Sigmoid colon (tissue), 7 donors: ENCODE results near the gene MRPL38. TPM values are rescaled to one million over a fixed set of nuclear protein-coding genes. Genes with fewer than 3 reads are reported as not detected.
"Not testable (repeated sequence)": the region's sequence is repeated elsewhere in the genome, so short reads cannot be mapped to it uniquely, and the experiment has no call there.

Experiments
- DNase-seq: peaks from one replicate; pipeline ENCODE4 v3.0.0-alpha.2; 2019
- H3K27ac ChIP-seq, 4 donors: fragments of 200-600 bp; sonication (generic); one replicate each; pipeline ENCODE4 v1.5.1; 2016 to 2019; ENCODE audit warnings: mild to moderate bottlenecking in 1 of 4
- H3K27me3 ChIP-seq, 3 donors: fragments of 200-600 bp; sonication (generic); one replicate each; pipeline ENCODE4 v1.5.1; 2019; ENCODE audit warnings: mild to moderate bottlenecking in 1 of 3
- H3K36me3 ChIP-seq, 4 donors: fragments of 200-600 bp; sonication (generic); one replicate each; pipeline ENCODE4 v1.5.1; 2016 to 2019
- H3K4me1 ChIP-seq, 4 donors: fragments of 200-600 bp; sonication (generic); one replicate each; pipeline ENCODE4 v1.5.1; 2017 to 2019
- H3K4me3 ChIP-seq, 4 donors: fragments of 200-600 bp; sonication (generic); one replicate each; pipeline ENCODE4 v1.5.1; 2017 to 2019; ENCODE audit warnings: mild to moderate bottlenecking in 2 of 4, moderate library complexity in 1 of 4
- H3K9me3 ChIP-seq, 4 donors: fragments of 200-600 bp in 3 of 4; sonication (generic) in 3 of 4; one replicate each; pipeline versions ENCODE4 v1.5.1 to v1.6.1; 2013 to 2019
- CTCF ChIP-seq, 4 experiments: fragments of 450-650 bp in 3 of 4; fragments of 200-600 bp in 1 of 4; IDR thresholded peaks; one replicate each; pipeline ENCODE4 v1.5.1; 2016 to 2019; ENCODE audit warnings: antibody characterized with exemption in 4 of 4, mild to moderate bottlenecking in 3 of 4, moderate library complexity in 2 of 4
- EP300 ChIP-seq, 4 donors: sonication (generic); formaldehyde crosslinking; IDR thresholded peaks; one replicate each; pipeline ENCODE4 v1.6.1; 2017; ENCODE audit warnings: antibody characterized with exemption in 4 of 4
- POLR2A ChIP-seq, 2 donors: fragments of 450-650 bp; IDR thresholded peaks; one replicate each; pipeline ENCODE4 v1.6.1; 2016; ENCODE audit warnings: antibody characterized with exemption in 2 of 2, mild to moderate bottlenecking in 2 of 2, moderate library complexity in 2 of 2
- POLR2AphosphoS5 ChIP-seq, 4 donors: sonication (generic); formaldehyde crosslinking; IDR thresholded peaks; one replicate each; pipeline ENCODE4 v1.6.1; 2017; ENCODE audit warnings: antibody characterized with exemption in 4 of 4
- WGBS, 2 donors: extraction: QIAGEN DNeasy Blood & Tissue Kit; methylation state at CpG; one replicate each; pipeline ENCODE4 v1.1.7; 2013; 5-methylcytosine and 5-hydroxymethylcytosine counted together
- intact Hi-C: fragments of 100-400 bp; cut with DNase I; formaldehyde crosslinking; loops from one replicate; pipeline ENCODE4 v1.15.1; 2023
- polyA plus RNA-seq, 3 donors: library from polyadenylated mRNA; stranded (reverse); fragments of 200-250 nt; gene quantifications; one replicate each; pipeline ENCODE4 v1.2.3, GENCODE V29; 2013
- total RNA-seq, 4 donors: library from RNA; depleted of rRNA; stranded (reverse); fragments of >200 nt; gene quantifications; one replicate each; pipeline ENCODE4 v1.1.0, GENCODE V29; 2016
- donor health status: healthy with polysubstance abuse.
- donor health status: Bipolar disorder and iron deficiency.
- donor health status: healthy.

Gene MRPL38
- total and polyA plus RNA-seq, 7 donors, result 32.8 to 71.5 (median 50.6) TPM

- peak; percentile 59 for DNase-seq
- Histone ChIP-seq H3K27ac (no peak overlapping the region), H3K4me3 (no peak overlapping the region), H3K27me3 (no peaks in the 10 kb centered on the region), H3K9me3 (no peaks in the 10 kb centered on the region), H3K36me3 (peaks cover 6 to 55% (median 21%) of the 10 kb centered on the region in 4 donors), H3K4me1 (peaks cover 0 to 30% (median 25%) of the 10 kb centered on the region in 4 donors)
- intact Hi-C loops, result no loop called here
- WGBS, 2 donors, result 90 to 91% methylated on average over 31 of the region's 31 CpGs
- TF ChIP-seq POLR2AphosphoS5 (IDR thresholded peaks at IDR 0.05) (no peak), CTCF (IDR thresholded peaks at IDR 0.05) (no peak), POLR2A (IDR thresholded peaks at IDR 0.05) (no peak)
These were observed 13.6 kb downstream of the MRPL38 start for GRCh38 chr17:75891022-75891604.

GRCh38 chr17:75889454-75889853, 15.2 kb downstream of the MRPL38 start:
- 77 to 82% methylated on average over 6 of the region's 6 CpGs for WGBS, 2 donors
- Histone ChIP-seq H3K4me3 (no peak overlapping the region), H3K9me3 (no peaks in the 10 kb centered on the region), H3K4me1 (peaks cover 0 to 13% (median 10%) of the 10 kb centered on the region in 4 donors), H3K27me3 (no peaks in the 10 kb centered on the region), H3K36me3 (peaks cover 6 to 55% (median 21%) of the 10 kb centered on the region in 4 donors), H3K27ac (no peak overlapping the region)
- intact Hi-C loops, result no loop called here
- no peak for DNase-seq
- no peak for TF ChIP-seq POLR2A (IDR thresholded peaks at IDR 0.05)
- no peak for TF ChIP-seq EP300 (IDR thresholded peaks at IDR 0.05)
- TF ChIP-seq POLR2AphosphoS5 (IDR thresholded peaks at IDR 0.05), result no peak
- no peak for TF ChIP-seq CTCF (IDR thresholded peaks at IDR 0.05)

GRCh38 chr17:75888484-75888883, 16.2 kb downstream of the MRPL38 start:
- intact Hi-C loops, result no loop called here
- no peaks in the 10 kb centered on the region for H3K27me3 ChIP-seq
- 84 to 88% methylated on average over 6 of the region's 6 CpGs for WGBS, 2 donors
- H3K36me3 ChIP-seq, result peaks cover 6 to 55% (median 21%) of the 10 kb centered on the region in 4 donors
- TF ChIP-seq POLR2A (IDR thresholded peaks at IDR 0.05) (no peak), EP300 (IDR thresholded peaks at IDR 0.05) (no peak), CTCF (IDR thresholded peaks at IDR 0.05) (no peak), POLR2AphosphoS5 (IDR thresholded peaks at IDR 0.05) (no peak)
- no peak overlapping the region for H3K4me3 ChIP-seq
- DNase-seq, result peak; percentile 49
- no peak overlapping the region for H3K27ac ChIP-seq
- no peaks in the 10 kb centered on the region for H3K9me3 ChIP-seq
- peaks cover 0 to 3% (median under 1%) of the 10 kb centered on the region in 4 donors for H3K4me1 ChIP-seq

- H3K27ac ChIP-seq, H3K4me3 ChIP-seq, DNase-seq, intact Hi-C loops, H3K4me1 ChIP-seq, H3K27me3 ChIP-seq, H3K9me3 ChIP-seq: not testable (repeated sequence)
- WGBS, 2 donors, result 82 to 90% methylated on average over 9 of the region's 9 CpGs
- H3K36me3 ChIP-seq, result peaks cover 3 to 35% (median 10%) of the 10 kb centered on the region in 4 donors
These were observed 18.8 kb downstream of the MRPL38 start for GRCh38 chr17:75885860-75886259.

GRCh38 chr17:75885431-75885830, 19.3 kb downstream of the MRPL38 start:
- H3K36me3 ChIP-seq, result peaks cover 0 to 31% (median 5%) of the 10 kb centered on the region in 4 donors
- WGBS, 2 donors, result 67 to 70% methylated on average over 8 of the region's 8 CpGs
- no peak overlapping the region for H3K4me3 ChIP-seq
- intact Hi-C loops, result no loop called here
- TF ChIP-seq EP300 (IDR thresholded peaks at IDR 0.05), result no peak
- TF ChIP-seq POLR2AphosphoS5 (IDR thresholded peaks at IDR 0.05), result no peak
- no peak for TF ChIP-seq CTCF (IDR thresholded peaks at IDR 0.05)
- TF ChIP-seq POLR2A (IDR thresholded peaks at IDR 0.05), result no peak
- H3K27ac ChIP-seq, result no peak overlapping the region
- no peak for DNase-seq
- no peaks in the 10 kb centered on the region for H3K27me3 ChIP-seq
- no peaks in the 10 kb centered on the region for H3K9me3 ChIP-seq
- no peaks in the 10 kb centered on the region for H3K4me1 ChIP-seq
